HG03066 (cell line): Measurements from ENCODE around the gene DCLK3.

Experiments
- ATAC-seq: cut with Tn5 transposase; IDR thresholded peaks from one replicate; pipeline ENCODE4 v1.9.1; 2021; ENCODE audit warnings: low read depth; ENCODE audit not compliant: unreplicated experiment

Gene DCLK3

DNA sequence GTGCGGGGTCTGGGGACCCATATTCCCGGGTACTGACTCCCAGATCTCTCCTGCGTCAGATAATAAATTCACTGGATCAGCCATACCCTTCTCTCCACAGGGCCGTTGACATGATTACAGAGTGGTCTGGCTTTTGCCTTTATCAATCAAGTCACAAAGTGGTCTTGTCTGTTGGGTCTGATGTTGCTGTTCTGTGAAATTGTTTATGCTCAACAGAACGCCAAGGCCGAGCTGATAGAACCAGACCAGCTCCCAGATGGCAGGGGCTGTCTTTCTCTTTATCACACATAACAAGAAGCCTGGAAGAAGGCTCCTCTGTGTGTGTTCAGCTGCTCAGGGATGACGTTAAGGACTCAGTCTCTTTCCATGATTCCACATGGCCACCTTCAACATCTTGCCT lies 751 bp upstream of the DCLK3 start:
- no peak for ATAC-seq

DNA sequence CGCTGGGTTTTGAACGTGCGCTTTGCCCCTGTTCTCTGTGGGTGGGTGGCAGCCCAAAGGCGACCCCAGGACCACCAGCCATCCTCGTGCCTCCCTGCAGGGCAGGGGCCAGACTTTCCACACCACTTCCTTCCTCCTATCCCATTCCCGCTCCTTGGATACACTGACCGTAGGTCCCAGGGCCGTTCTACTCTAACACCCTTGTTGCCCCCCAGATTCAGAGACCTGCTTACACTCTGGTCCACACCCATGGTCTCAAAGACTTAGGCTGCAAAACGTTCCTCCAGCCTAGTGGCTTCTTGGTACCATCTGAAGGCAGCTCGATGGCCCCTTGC lies 318 bp upstream of the DCLK3 start:
- no peak for ATAC-seq

DNA sequence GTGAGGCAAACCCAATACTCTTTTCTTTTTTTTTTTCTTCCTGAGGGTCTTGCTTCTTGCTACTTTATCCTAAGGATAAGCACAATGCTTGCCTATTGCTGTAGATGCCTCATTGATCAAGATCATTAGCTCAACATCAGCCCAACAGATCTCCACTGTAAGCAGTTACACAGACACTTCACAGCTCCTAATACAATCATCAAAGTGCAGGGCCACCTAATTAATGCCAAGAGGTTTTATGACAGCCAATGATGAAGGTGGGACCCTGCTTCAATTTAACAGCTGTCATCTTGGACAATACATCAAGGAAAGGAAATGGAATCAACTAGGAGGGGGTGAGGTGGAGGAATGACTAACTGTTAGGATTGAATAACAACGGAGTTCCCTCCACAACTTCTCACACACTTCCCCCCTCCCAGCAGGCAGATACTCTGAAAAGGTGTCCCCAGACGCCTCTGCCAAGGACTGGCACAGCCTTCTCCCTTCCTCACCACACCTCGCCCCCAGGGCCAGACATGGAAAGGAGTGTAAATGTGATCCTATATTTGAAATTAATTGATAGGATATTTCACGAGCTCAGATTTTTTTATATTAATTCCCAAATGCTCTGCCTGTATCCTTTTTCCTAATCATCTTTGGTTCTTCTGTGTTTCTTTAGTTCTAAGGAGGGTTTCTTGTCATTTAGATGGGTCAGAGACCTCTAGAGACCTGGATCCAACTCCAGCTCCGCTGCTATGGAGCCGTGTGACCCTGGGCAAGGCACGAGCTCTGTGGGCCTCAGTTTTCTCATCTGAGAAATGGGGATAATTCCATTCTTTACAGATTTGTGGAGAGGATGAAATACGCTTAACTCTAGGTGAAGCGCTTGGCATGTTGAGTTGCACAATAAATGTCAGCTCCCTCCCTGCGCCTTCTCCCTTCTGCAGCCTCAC lies 1.2 kb downstream of the DCLK3 start:
- no peak for ATAC-seq

DNA sequence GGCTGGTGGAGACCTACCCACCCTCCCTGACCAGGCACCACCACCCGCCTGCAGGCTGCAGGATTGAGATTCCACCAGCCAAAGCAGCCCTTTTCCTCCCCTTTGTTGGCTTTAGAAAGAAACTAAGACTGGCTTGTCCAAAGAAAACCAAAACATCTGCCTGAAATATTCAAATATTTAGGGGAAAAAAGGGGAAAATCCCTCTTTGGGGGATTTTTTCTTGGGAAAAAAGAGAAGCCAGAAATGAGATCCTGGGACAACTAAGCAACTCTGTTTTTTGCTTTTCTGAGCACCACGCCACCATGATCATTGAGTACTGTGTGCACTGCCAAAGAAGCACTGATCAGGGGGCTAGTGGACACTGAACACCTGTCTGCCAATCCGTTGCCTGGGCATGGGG lies 2.6 kb downstream of the DCLK3 start:
- ATAC-seq = no peak

DNA sequence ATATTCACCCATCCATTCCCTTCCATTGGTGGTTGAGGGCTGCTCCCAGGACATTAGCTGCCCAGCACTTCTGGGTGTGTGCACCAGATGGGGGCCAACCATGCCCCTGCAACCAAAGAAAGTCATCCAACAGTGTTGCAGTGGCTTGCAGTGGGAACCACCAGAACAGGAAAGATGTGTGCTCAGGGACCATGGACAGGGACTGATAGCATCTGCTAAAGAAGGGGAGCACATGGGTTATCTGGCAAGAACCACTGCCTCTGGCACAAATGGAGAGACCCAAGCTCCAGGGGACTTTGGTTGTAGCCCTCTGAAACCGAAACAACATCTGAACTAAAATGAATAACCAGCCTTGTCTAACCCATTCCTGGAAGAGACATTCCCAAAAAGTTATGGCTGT lies 8.1 kb downstream of the DCLK3 start:
- ATAC-seq = no peak

DNA sequence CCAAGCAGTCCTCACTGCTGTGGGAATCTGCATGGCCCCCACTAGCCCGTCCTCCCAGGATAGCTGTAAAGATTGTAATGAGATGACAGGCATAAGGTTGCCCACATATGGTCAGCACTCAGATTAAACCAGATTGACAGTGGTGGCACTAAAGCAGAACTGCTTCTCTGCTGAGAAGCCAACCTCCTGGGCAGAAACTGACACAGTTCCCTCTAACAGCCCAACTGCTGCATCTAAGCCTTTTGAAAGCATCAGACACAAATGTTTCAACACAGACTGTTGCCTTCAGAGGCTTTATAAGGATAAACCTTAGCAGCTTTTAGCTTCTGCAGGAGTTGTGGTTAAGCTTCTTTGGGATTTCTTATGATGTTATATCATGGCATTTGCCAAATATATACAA lies 13.0 kb downstream of the DCLK3 start:
- no peak for ATAC-seq

GRCh38 chr3:36750737-36751136 lies 13.6 kb downstream of the DCLK3 start:
- ATAC-seq = no peak

GRCh38 chr3:36744763-36745162 lies 19.6 kb downstream of the DCLK3 start:
- ATAC-seq = no peak

DNA sequence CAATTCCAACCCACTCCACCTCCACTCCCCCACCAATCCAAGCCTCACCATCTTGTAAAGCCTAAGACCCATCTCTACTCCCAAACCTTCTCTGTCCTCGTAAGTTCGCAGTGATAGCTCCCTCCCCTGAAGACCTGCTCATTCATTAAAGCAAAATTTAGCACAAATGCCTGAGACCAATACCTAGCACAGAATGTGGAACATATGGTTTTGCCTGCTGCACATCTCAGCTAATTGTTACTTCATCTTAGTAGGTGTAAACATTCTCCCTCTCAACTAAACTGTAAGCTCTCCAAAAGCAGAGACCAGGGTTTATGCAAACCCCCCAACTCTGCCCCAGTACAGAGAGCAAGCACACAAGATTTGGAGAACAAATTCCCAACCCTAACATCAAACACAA lies 20.5 kb downstream of the DCLK3 start:
- ATAC-seq = no peak

- no peak for ATAC-seq
Measured at GRCh38 chr3:36741285-36741684, 23.1 kb downstream of the DCLK3 start.

DNA sequence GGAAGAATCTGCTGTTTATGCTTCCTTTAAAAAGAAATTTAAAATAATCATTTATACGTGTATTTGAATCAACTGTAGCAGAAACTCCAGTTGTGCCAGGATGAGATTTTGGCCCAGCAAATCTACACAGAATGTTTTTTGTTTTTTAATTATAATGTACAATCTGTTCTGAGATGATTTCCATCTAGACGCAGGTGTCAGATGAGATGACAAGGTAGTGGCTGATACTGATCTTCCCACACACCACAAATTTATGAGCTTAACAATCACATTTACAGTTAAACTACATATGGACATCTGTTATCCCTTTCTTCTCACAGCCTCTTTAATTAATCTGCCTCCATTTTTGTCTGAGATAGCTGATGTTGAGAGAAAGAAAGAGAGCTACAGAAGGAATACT lies 23.6 kb downstream of the DCLK3 start:
- no peak for ATAC-seq

- no peak for ATAC-seq
Measured at GRCh38 chr3:36738702-36739101, 25.7 kb downstream of the DCLK3 start.

GRCh38 chr3:36736301-36736700 lies 28.1 kb downstream of the DCLK3 start:
- ATAC-seq = no peak

DNA sequence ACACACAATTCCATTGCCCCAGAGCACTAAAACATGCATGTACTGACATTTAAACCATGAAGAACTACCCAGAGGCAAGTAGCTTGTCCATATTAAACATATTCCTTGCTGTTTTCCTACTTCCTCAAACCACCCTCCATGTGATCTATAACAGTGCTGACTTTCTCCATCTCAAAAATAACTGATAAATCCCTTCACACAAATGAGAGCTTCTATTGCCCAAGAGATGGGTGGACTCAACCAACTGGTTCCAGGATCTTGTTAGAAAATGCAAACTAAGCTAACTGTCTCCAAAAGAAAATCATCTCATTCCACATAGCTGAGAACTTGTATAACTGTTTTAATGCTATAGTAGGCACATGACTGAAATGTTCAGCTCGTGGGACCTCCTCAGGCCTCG lies 29.6 kb downstream of the DCLK3 start:
- ATAC-seq = no peak

- ATAC-seq = no peak
Measured at GRCh38 chr3:36733723-36734122, 30.6 kb downstream of the DCLK3 start.

- ATAC-seq = no peak
Measured at GRCh38 chr3:36733162-36733696, 31.1 kb downstream of the DCLK3 start.

DNA sequence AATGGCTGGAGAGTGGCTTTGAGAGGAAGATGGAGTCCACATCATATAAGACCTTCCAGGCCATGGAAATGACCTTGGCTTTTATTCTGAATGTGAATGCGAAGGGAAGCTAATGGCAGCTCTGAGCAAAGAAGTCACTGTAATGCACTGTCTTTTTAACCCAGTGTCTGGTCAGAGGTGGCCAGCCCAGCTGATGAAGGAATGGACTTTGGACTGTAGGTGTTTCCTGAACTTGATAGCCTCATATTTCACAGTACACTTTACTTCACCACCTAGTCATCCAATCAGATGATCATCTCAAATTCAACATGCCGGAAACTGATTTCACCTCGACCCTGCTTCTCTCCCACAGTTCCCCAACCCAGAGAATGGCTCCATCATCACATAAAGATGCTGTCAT lies 33.4 kb downstream of the DCLK3 start:
- no peak for ATAC-seq

GRCh38 chr3:36729204-36730056 lies 34.9 kb downstream of the DCLK3 start:
- ATAC-seq = no peak

DNA sequence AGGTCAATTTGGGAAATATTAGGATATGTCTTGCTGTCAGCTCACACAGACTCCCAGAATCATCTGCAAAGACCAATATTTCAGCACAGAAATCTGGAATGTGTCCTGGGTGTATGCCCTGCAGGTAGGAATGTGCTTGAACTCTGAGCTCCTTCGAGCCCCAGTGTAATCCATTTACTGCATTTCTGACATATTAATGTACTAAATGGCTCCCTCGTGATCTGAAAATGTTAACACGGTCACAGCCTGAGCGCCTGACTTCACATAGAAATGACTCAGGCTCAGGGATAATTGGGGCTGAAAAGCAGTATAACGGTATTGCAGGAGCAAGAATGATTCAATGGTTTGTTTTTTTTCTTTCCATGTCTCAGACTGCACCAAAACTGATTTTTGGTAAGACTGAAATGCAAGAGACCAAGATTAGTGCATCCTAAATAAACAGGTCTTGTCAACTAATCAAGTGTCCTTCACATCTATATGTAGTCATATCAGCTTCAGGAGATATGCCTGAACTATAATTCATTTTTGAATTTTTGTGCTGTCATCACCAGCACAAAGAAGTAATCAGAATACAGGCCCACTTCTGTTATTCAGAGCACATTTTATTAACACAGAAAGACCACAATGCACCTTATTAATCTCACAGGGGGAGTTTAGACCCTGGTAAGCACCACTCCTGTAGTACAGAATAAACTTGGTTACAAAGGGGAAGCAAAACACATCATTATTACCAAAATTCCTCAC lies 49.8 kb downstream of the DCLK3 start:
- no peak for ATAC-seq

GRCh38 chr3:36713904-36714303 lies 50.4 kb downstream of the DCLK3 start:
- no peak for ATAC-seq

DNA sequence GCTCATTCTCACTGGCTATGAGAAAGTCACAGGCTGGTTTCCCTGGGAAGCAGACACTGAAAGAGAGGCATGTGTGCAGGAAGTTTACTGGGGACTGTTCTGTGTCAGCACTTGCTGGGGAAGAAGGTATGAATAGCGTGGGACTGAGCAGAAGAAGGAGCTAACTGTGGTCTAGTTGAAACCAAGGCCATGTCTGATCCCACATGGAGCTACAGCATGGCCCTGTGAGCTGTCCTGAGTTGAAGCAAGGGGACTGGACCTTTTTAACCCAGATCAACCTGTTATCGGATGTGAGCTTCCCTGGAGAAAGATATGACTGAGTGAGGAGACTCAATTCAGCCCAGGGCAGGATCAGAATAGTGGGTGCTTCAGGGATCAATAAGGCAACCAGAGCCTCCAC lies 53.7 kb downstream of the DCLK3 start:
- no peak for ATAC-seq
